Measurements from ENCODE around the gene BCKDK. TPM values are rescaled to one million over a fixed set of nuclear protein-coding genes. Genes with fewer than 3 reads are reported as not detected.

BCKDK gene
- total and polyA plus RNA-seq, 2 of the 13 experiments (the other 11 are each of a cell fraction or from before 2014, with no cell fraction given): 24.9 to 42.6 TPM

DNA sequence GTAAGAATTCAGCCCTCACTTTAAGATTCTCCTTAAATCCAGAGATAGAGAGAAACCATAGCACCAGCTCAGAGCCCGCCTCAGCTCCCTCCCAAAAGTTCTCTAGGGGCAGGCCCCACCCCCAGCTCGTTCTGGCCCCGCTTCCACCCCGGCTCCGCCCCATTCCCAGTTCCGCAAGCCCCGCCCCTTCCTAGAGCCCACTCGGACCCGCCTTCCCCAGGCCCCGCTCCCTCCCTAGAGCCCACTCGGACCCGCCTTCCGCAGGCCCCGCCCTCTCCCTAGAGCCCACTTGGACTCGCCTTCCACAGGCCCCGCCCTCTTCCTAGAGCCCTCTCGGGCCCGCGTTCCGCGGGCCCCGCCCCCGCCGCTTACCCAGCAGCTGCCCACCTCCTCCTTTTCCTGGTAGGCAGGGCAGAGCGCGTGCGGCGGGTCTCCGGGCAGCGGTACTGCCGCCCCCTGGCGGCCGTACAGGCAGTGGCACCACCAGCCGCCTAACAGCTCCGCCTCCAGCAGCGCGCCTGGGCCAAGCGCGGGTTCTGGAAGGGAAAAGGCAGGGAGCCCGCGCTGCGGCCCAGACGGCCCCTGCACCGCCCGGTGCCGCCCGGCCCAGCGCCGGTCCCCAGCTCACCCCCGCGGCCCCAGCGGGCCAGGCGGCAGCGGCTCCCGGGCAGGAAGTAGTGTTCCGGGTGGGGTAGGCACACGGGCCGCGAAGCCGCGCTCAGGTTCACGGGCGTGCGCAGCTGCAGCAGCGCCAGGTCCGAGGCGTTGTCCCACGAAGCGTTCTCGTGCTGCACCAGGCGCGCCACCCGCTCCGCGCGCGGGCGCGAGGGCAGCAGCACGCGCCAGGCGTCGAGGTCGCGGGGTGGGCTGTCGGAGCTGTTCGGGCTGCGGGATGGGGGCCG, 34.2 kb downstream of the BCKDK start (continued):
- TF ChIP-seq, protein P1, sequence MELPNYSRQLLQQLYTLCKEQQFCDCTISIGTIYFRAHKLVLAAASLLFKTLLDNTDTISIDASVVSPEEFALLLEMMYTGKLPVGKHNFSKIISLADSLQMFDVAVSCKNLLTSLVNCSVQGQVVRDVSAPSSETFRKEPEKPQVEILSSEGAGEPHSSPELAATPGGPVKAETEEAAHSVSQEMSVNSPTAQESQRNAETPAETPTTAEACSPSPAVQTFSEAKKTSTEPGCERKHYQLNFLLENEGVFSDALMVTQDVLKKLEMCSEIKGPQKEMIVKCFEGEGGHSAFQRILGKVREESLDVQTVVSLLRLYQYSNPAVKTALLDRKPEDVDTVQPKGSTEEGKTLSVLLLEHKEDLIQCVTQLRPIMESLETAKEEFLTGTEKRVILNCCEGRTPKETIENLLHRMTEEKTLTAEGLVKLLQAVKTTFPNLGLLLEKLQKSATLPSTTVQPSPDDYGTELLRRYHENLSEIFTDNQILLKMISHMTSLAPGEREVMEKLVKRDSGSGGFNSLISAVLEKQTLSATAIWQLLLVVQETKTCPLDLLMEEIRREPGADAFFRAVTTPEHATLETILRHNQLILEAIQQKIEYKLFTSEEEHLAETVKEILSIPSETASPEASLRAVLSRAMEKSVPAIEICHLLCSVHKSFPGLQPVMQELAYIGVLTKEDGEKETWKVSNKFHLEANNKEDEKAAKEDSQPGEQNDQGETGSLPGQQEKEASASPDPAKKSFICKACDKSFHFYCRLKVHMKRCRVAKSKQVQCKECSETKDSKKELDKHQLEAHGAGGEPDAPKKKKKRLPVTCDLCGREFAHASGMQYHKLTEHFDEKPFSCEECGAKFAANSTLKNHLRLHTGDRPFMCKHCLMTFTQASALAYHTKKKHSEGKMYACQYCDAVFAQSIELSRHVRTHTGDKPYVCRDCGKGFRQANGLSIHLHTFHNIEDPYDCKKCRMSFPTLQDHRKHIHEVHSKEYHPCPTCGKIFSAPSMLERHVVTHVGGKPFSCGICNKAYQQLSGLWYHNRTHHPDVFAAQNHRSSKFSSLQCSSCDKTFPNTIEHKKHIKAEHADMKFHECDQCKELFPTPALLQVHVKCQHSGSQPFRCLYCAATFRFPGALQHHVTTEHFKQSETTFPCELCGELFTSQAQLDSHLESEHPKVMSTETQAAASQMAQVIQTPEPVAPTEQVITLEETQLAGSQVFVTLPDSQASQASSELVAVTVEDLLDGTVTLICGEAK (IDR thresholded peaks at IDR 0.05): no peak
- TF ChIP-seq, protein P1 (CRISPR knock-in tag; IDR thresholded peaks at IDR 0.05): no peak
- no peak for TF ChIP-seq ZNF224 (CRISPR knock-in tag; IDR thresholded peaks at IDR 0.05)
- TF ChIP-seq TSC22D2 (CRISPR knock-in tag; IDR thresholded peaks at IDR 0.05; ENCODE audit: borderline replicate concordance): peak; percentile 67; the same call in 1 of the 2 replicates
- no peak for TF ChIP-seq HNRNPH1 (optimal IDR thresholded peaks at IDR 0.05; ENCODE audit: low read depth, low read length)
- TF ChIP-seq ESRRA (CRISPR knock-in tag; IDR thresholded peaks at IDR 0.05; ENCODE audit: low read depth): 0 out of 2 replicates have a peak, but pooled peaks have one; percentile 20
- TF ChIP-seq NR2C2 (CRISPR knock-in tag; IDR thresholded peaks at IDR 0.05; ENCODE audit: borderline replicate concordance): peak; percentile 77
- TF ChIP-seq ZKSCAN5 (CRISPR knock-in tag; IDR thresholded peaks at IDR 0.05): no peak
- TF ChIP-seq, protein P2, sequence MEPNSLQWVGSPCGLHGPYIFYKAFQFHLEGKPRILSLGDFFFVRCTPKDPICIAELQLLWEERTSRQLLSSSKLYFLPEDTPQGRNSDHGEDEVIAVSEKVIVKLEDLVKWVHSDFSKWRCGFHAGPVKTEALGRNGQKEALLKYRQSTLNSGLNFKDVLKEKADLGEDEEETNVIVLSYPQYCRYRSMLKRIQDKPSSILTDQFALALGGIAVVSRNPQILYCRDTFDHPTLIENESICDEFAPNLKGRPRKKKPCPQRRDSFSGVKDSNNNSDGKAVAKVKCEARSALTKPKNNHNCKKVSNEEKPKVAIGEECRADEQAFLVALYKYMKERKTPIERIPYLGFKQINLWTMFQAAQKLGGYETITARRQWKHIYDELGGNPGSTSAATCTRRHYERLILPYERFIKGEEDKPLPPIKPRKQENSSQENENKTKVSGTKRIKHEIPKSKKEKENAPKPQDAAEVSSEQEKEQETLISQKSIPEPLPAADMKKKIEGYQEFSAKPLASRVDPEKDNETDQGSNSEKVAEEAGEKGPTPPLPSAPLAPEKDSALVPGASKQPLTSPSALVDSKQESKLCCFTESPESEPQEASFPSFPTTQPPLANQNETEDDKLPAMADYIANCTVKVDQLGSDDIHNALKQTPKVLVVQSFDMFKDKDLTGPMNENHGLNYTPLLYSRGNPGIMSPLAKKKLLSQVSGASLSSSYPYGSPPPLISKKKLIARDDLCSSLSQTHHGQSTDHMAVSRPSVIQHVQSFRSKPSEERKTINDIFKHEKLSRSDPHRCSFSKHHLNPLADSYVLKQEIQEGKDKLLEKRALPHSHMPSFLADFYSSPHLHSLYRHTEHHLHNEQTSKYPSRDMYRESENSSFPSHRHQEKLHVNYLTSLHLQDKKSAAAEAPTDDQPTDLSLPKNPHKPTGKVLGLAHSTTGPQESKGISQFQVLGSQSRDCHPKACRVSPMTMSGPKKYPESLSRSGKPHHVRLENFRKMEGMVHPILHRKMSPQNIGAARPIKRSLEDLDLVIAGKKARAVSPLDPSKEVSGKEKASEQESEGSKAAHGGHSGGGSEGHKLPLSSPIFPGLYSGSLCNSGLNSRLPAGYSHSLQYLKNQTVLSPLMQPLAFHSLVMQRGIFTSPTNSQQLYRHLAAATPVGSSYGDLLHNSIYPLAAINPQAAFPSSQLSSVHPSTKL (CRISPR knock-in tag; IDR thresholded peaks at IDR 0.05): peak; percentile 77
- no peak for TF ChIP-seq NR2F6 (IDR thresholded peaks at IDR 0.05)
- peak; percentile 56 for TF ChIP-seq NR2F6 (CRISPR knock-in tag; IDR thresholded peaks at IDR 0.05)
- 0 out of 2 replicates have a peak, but pooled peaks have one; percentile 28 for TF ChIP-seq KLF6 (CRISPR knock-in tag; IDR thresholded peaks at IDR 0.05)
- TF ChIP-seq, protein P3, sequence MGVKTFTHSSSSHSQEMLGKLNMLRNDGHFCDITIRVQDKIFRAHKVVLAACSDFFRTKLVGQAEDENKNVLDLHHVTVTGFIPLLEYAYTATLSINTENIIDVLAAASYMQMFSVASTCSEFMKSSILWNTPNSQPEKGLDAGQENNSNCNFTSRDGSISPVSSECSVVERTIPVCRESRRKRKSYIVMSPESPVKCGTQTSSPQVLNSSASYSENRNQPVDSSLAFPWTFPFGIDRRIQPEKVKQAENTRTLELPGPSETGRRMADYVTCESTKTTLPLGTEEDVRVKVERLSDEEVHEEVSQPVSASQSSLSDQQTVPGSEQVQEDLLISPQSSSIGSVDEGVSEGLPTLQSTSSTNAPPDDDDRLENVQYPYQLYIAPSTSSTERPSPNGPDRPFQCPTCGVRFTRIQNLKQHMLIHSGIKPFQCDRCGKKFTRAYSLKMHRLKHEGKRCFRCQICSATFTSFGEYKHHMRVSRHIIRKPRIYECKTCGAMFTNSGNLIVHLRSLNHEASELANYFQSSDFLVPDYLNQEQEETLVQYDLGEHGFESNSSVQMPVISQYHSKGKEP (CRISPR knock-in tag; IDR thresholded peaks at IDR 0.05): peak; percentile 73; the same call in 1 of the 2 replicates
